ENCODE data around the gene NPPB.

The NPPB gene

DNA sequence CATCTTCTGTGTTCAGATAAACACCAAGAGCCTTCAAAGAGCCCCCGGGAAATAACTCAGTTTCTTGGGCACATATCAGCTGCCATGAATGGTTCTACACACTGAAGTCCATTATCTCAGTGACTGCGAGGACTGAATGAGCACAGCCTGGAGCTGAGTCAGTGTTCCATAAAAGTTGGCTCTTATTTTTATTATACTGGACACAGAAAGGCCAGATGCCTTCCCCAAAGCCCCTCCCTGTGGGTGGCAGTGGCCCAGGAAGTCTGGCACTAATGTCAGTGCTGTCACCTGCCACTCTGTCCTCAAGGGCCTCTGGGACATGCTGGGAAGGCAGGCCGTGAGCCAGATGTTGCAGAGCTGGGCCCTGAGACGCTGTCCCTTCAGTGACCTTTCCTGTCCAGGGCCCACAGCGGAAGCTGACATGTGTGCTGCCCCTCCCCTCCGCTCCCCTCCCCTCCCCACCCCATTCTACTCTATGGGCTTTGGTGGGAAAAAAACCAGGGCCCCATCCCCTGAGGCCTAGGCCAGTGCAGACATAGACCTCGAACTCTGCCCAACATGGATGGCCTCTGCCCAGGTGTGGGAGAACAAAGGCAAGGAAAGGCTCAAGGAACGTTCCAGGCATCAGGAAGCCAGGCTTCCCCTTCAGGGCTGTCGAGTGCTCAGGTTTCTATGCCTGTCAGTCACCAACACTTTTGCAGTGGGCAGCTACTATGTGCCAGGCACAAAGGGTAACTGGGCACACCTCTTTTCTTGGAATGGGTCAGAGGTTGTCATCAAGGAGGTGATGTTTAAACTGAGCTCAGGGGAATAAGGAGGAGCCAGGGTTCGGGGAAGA, 22.4 kb upstream of the NPPB start:
- DNase-seq, result peak; percentile 40

DNA sequence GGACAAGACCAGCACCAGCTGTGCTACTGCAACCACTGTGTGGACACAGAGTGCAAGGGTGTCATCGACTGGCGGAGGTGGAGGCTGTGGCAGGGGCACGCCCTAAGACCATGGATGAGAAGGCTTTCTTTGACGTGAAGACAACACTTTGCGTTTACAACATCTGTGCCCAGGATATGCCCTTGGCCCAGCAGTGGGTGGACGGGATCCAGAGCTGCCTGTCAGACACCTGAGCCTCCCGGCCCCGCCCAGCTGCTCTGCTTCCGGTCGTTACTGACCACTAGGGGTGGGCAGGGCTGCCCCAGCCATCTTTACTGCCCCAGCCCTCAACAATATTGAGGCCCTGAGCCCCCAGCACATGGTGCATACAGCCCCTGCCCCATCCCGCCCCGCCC, 21.4 kb upstream of the NPPB start:
- no peak for DNase-seq

DNA sequence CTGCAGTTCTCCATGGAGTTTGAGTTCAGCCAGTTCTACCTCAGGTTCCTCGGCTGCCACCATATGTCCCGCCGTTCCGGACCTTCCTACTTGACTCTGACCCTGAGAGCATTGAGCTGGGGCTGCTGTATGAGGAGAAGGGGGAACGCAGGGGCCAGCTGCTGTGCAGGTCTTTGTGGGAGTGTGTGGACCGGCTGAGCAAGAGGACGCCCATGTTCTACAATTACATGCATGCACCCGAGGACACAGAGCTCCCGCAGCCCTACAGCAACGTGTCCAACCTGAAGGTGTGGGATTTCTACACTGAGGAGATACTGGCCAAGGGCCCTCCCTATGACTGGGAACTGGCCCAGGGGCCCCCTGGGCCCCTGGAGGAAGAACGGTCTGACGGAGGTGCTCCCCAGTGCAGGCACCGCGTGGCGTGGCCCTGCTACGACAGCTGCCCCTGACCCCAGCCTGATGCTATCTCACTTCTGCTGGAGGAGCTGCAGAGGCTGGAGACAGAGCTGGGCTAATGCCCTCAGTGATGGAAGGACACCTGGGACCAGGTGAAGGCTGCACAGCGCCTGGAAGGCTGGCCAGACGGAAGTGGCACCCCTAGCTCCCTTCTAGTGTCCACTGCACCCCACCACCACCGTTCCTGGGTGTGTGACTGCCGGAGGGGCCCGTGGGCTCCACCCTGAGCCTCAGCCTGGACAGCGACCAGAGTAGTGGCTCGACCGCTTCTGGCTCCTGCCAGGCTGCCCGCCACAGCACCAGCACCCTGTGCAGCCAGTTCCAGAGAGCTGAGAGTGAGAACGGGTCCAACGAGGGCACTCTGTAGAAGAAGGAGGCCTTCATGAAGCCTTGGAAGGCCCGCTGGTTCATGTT, 20.8 kb upstream of the NPPB start:
- DNase-seq, result no peak

DNA sequence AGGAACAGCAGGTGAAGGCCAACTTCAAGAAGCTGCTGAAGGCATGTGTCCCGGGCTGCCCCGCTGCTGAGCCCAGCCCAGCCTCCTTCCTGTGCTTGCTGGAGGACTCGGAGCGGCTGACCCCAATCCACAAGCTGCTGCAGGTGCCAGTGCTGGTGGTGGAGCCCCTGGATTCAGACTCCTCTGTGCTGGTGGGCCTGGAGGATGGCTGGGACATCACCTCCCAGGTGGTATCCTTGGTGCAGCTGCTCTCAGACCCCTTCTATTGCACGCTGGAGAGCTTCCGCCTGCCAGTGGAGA, 20.1 kb upstream of the NPPB start:
- DNase-seq, result no peak

DNA sequence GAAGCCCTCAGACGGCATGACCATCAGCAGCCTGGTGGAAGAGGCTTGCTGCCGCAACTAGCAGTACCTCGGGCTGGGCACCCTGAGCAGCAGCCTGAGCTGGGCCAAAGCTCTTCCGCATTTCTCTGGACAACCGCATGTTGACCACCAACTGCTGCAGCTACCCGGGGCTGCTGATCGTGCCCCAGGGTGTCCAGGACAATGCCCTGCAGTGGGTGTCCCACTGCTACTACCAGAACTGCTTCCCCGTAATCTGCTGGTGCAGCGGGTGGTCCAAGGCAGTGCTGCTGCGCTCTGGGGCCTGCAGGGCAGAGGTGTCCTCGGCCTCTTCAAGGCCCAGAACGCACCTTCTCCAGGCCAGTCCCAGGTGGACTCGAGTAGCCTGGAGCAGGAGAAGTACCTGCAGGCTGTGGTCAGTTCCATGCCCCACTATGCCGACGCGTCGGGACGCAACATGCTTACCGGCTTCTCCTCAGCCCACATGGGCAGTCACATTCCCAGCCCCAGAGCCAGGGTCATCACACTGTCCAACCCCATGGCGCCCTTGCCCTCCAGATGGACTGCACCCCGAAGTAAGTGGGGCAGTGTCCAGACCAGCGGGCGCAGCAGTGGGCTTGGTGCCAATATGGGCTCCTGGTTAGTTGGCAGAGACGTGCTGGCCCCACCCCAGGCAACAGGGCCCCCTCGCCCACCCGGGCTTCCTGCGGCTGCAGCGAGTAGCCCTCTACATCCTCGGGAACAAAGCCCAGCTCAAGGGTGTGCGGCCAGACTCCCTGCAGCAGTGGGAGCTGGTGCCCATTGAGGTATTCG, 19.5 kb upstream of the NPPB start:
- no peak for DNase-seq

DNA sequence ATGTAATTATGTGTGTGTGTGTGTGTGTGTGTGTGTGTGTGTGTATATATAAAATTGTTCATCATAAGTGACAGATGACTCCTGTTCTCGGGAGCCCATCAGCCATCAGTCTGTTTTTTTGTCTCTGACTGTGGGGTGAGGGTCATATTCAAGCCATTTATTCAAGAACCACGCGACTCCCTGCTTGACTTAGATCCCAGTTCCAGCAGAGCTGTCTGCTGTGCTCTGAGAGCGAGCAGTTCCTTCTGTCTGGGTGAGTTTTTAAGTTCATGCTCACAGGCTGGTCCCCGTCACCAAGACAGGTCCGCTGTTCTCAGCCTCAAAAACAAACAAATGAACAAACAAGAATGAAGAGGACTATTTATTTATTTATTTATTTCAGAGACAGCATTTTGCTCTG, 18.3 kb upstream of the NPPB start:
- no peak for DNase-seq

DNA sequence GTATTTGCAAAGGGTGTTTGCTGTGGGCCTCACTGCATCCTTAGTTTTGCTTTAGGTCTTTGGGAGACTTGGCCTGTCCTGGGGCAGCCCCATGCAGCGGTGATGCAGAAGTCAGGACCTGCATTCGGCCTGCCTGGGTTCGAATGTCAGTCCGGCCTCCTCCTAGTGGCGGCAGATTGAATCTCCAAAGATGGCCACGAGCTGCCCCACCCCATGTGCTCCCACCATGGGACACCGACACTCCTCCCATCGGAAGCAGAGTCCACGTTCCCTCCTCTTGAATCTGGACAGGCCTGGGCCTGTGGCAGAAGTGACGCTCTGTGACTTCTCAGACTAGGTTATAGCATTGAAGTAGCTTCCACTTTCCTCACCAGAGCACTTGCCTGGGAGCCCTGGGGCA, 16.3 kb upstream of the NPPB start:
- no peak for DNase-seq

DNA sequence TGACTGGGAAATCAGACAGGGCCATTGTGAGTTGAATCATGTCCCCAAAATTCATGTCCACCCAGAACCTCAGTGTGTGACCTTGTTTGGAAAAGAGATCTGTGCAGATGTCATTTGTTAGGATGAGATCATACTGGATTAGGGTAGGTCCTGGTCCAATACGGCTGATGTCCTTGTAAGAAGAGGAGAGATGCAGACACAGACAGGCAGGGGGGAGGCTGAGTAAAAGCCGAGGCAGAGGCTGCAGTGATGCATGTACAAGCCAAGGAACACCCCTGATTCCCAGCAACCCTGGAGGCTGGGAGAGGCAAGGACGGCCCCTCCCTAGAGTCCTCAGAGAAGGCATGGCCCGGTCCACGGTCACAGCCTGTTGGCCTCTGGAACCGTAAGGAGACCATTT, 15.9 kb upstream of the NPPB start:
- DNase-seq, result no peak

DNA sequence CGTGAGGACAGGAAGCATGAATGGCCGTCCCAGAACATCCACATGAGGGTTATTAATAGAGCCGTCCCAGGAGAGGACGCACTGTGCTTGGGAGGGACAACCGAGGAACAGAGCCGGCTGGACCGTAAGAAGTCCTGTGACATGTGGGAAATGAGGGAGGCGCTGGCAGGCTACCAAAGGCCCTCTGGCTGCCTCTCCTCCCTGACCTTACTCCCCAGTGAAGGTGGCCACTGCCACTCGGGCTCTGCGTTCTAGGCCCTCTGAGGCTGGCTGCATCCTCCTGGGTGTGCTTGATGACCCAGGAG, 15.5 kb upstream of the NPPB start:
- DNase-seq, result no peak

DNA sequence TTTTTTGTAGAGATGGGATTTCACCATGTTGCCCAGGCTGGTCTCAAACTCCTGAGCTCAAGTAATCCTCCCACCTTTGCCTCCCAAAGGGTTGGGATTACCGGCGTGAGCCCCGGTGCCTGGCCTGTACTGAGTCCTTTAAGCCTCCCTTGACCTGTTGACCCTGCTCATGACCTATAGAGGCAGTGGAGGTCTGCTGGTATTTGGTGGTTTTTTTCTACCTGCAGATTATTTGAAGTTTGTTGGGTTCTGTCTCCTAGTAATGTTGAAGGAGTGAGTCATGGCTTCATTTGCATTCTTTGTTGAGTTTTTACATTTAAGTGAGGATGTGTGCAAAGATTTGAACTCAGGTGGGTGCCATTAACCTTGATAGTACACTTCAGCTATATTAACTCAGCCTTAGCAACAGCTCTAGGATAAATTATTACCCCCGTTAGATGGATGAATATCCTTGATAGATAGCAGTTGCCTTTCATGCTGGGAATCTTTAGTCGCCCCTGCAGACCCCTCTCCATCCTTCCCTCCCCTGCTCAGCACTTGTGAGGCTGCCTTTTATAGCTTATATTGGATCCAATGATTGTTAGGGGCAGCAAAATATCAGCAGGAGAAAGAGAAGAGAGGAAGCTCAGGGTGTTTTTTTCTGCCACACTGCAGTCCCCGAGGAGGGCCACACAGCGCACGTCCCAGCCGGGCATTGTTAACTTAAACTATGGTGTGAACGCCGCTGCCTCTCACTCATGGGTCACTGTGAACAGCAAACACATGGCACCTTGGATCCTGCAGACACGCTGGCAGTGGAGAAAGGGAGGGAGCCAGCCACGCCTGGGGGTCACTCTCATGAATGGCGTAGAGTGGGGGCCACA, 14.9 kb upstream of the NPPB start:
- peak; percentile 15 for DNase-seq

DNA sequence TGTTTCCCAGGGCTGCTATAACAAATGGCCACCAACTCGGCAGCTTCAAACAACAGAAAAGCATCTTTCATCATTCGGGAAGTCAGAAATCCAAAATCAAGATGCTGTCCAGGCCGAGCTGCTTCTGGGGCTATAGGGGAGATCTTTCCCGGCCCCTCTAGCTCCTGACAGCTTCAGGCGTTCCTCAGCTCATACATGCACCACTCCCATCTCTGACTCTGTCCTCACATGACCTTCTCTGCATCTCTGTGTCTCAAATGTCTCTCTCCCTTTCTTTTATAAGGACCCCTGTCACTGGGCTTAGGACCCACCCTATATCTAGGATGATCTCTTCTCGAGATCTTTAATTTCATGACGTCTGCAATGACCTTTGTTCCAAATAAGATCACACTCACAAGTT, 13.8 kb upstream of the NPPB start:
- DNase-seq, result no peak

DNA sequence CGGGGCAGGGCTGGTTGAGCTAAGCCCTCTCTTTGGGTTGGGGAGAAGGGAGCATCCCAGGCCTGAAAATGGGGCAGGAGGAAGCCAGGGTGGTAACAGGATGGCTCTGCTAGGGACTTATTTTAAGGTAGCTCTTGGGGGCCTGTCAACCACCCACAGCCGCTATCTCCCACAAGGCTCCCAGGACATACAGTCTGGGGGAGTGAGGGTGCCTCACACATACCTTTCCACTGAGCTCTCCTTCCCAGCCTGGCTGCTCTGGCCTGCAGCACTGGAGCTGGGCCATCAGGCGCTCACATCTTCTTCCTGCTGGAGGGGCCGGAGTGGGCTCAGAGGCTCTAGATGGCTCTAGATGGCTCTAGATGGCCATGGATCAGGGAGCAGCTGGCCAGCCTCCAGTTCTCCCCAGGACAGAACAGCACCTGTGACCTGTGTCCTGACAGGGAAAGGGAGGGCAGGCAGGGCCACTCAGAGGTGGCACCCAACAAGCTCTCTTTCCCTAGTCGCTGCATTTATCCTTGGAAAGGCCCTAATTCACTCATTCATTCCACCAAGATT, 11.0 kb upstream of the NPPB start:
- DNase-seq, result no peak

DNA sequence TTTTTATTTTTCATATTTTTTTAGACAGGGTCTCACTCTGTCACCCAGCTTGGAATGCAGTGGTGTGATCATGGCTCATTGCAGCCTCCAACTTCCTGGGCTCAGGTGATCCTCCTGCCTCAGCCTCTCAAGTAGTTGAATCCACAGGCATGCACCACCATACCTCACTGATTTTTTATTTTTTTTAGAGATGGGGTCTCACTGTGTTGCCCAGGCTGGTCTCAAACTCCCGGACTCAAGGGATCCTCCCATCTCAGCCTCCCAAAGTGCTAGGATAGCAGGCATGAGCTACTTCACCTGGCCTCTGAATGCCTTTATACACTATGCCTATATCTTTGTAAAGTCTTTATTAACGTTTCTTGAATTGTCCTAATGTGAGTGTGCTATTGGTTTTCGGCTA, 10.4 kb upstream of the NPPB start:
- no peak for DNase-seq

DNA sequence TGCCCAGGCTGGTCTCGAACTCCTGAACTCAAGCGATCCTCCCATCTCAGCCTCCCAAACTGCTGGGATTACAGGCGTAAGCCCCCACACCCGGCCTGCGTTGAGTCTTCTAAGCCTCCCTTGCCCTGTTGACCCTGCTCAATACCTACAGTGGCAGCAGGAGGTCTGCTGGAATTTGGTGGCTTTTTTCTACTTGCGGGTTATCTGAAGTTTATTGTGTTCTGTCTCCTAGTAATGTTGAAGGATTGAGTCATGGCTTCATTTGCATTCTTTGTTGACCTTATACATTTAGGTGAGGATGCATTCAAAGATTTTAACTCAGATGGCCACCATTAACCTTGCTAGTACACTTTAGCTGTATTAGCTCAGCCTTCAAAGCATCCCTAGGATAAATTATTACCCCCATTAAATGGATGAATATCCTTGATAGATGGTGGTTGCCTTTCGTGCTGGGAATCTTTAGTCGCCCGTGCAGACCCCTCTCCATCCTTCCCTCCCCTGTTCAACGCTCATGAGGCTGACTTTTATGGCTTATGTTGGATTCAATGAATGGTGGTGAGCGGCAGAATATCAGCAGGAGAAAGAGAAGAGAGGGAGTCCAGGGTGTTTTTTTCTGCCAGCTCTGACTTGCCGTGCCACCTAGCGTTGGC, 9.7 kb upstream of the NPPB start:
- DNase-seq, result no peak

DNA sequence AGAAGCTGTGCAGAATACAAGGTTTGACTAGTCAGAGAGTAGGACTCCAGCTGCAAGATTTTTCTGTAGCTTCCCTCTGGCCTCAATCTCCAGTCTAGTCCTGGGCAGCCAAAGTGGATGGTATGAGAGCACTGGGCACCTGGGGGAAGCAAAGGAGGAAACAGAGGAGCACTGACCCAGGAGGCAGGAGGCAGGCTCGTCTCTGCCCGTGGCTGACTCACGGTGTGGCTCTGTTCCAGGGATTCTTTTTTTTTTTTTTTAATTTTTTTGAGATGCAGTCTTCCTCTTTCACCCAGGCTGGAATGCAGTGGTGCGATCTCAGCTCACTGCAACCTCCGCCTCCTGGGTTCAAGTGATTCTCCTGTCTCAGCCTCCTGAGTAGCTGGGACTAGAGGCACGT, 4.1 kb upstream of the NPPB start:
- DNase-seq, result peak; percentile 72

DNA sequence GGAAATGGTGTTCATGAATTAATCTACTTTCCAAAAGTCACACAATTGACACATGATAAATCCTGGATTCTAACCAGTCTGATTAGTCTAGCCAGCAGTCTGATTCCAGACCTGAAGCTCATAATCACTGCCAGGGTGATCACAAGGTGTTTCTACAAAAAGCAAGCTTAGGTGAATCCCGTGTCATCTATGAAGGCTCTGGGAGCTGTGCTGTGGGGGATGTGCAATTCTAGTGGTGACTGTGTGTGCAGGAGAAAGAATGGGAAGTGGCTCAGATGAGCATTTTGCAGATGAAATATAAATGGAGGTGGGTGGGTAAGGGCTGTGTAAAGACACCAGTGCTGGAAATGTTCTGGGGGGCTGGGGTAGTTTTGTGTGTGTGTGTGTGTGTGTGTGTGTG, 1.8 kb upstream of the NPPB start:
- no peak for DNase-seq

DNA sequence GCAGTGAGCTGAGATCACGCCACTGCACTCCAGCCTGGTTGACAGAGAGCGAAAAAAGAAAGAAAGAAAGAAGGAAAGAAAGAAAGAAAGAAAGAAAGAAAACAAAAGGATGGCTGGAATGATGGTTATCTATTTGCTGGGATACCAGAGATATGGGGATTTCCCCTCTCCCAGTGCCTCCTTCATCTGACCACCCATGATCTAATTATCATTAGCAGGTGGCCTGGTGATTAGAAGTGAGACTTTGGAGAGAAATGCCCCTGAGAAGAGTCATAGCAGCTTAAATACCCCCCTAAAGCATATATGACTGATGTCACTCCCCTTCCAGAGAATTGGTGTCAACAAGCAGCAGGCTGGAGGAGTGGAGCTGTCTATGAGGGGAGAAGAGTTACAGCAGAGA, 1.3 kb upstream of the NPPB start:
- DNase-seq, result no peak

DNA sequence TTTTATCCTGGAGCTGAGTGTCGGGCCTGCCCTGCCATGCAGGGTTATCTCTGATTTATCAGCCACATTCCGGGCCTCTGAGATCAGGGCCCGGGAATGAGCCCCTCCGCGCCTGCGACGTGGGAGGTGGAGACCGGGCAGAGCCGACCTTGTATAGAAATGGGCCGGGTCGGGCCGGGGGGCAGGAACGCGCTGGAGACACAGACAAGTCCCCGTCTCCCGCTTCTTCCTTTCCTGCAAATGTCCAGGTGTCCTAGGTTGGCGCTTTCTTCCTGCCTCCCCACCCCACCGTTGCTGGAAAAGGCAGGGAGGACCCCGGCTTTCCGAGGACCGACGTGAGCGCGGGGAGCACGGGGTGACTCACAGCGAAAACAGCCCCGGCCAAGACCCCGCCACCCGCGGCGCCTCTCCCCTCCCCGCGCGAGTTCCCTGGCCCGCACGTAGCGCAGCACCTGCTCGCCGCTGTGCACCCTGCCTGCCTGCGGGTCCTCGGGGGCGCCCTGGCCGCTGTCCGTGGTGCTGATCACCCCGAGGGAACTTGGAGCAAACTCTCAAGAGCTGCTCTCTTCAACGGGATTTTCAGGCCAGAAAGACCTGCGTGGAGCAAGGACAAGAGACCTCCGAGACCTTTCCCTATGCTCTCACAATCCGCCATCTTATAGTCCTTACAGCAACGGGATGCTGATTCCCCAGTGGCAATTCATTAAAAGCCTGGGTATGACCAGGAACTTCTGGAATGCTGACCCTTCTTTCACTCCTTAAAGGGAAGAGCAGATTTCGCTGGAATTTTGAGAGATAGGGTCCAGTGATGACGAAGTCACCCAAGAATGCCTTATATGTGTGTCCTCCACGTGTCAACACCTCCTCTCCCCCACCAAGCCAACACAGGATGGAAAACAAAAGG, 475 bp upstream of the NPPB start:
- peak; percentile 59 for DNase-seq

DNA sequence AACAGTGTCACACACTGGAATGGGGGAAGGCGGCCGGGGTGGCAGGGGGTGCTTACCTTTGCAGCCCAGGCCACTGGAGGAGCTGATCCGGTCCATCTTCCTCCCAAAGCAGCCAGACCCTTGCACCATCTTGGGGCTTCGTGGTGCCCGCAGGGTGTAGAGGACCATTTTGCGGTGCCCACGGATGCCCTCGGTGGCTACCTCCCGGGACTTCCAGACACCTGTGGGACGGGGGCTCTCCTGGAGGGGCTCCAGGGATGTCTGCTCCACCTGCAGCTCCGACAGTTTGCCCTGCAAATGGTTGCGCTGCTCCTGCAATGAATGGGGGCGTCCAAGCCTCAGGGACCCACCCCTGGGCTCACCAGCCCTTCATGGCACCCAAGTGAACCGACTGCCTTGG, 587 bp downstream of the NPPB start:
- no peak for DNase-seq

DNA sequence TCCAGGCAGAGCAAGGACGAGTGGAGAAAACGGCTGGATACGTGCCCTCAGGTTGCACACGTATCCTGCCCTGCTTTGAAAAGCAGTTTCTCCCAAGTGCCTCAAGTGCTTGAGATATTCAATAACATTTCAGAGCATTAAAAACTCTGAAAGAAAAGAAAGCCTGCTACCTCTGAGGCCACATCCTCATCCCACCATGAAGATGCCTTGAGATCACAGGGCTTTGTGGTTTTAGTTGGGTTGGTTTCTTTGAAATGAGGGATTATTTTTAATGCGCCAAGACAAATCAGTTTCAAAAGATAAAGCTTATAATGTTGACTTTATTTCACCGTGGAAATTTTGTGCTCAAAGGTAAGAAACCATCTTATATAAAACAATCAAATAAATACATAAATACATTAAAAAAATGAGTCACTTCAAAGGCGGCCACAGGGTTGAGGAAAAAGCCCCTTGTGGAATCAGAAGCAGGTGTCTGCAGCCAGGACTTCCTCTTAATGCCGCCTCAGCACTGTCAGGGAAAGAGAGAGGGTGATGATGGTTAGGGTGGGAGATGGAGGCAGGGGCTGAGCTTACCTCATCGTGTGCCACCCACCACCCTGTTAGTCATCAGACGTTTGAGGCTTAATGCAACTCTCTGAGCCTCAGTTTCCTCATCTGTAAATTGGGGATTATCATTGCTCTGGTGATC, 1.4 kb downstream of the NPPB start:
- no peak for DNase-seq

Measured in DMS53 (cell line).